A549 (cell line): Measurements from ENCODE around the gene TMEM30A.

Experiments
- CEBPB ChIP-seq, 2 experiments: fragments of >200 bp in 1 of 2; sonication (Bioruptor Twin) in 1 of 2; formaldehyde crosslinking in 1 of 2; IDR thresholded peaks; 2 replicates each; pipeline ENCODE4 v1.6.1; 2012 to 2016
- FOSL2 ChIP-seq, 2 experiments: fragments of 450-650 bp in 1 of 2; fragments of >200 bp in 1 of 2; sonication (Bioruptor Twin) in 1 of 2; formaldehyde crosslinking; IDR thresholded peaks; 2 replicates each; pipeline versions ENCODE4 v1.5.0 to v1.6.1; 2016 to 2020; ENCODE audit warnings: mild to moderate bottlenecking in 1 of 2, moderate library complexity in 1 of 2
- HDAC2 ChIP-seq: fragments of 200-600 bp; sonication (generic); IDR thresholded peaks from 2 replicates; pipeline ENCODE4 v1.6.1; 2016
- MAFK ChIP-seq: fragments of 450-650 bp; IDR thresholded peaks from 2 replicates; pipeline ENCODE4 v1.6.1; 2014; ENCODE audit not compliant: partially characterized antibody
- RAD21 ChIP-seq, 2 experiments: fragments of >200 bp in 1 of 2; sonication (Bioruptor Twin) in 1 of 2; formaldehyde crosslinking in 1 of 2; IDR thresholded peaks in 1 of 2; conservative IDR thresholded peaks in 1 of 2; 2 replicates in 1 of 2; 3 replicates in 1 of 2; pipeline ENCODE4 v1.6.1; 2012 to 2018; ENCODE audit warnings: inconsistent platforms in 1 of 2
- RCOR1 ChIP-seq: fragments of 150-350 bp; IDR thresholded peaks from 2 replicates; pipeline ENCODE4 v1.6.1; 2014; ENCODE audit warnings: antibody characterized with exemption, low read length, low read depth
- TF ChIP-seq, protein P1 (sequence below): IDR thresholded peaks from 2 replicates; pipeline ENCODE4 v1.6.1; 2012
- TF ChIP-seq, protein P2 (sequence below): IDR thresholded peaks from 2 replicates; pipeline ENCODE4 v1.6.1; 2012
- TF ChIP-seq, protein P3 (sequence below): fragments of >200 bp; sonication (Bioruptor Twin); formaldehyde crosslinking; IDR thresholded peaks from 3 replicates; pipeline ENCODE4 v1.5.1; 2016
- TF ChIP-seq, protein P4 (sequence below): fragments of 200-600 bp; sonication (generic); IDR thresholded peaks from 2 replicates; pipeline ENCODE4 v1.6.1; 2016; ENCODE audit warnings: antibody characterized with exemption, mild to moderate bottlenecking, moderate library complexity

DNA sequence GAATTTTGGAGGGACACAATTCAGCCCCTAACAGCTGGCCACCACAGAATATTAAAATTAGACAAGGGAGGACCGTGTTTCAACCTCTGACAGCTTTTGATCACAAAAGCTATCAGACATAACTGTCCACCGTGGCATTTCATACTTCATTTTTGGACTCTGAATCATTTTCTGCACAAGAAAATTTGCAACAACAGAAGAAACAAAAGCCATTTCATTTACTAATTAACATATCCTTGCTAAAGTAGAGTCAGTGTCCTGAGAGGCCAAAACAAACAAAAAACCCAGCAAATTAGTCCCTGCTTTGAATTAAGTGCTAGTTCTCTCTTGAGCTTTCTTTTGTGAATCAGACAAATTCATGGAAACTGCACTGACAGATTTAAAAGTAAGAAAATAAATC is 61.2 kb downstream of the TMEM30A start:
- TF ChIP-seq MAFK (no peak), FOSL2 (IDR thresholded peaks at IDR 0.05) (no peak), FOSL2 (CRISPR knock-in tag; IDR thresholded peaks at IDR 0.05) (no peak), RCOR1 (no peak), CEBPB (IDR thresholded peaks at IDR 0.05) (no peak), HDAC2 (no peak), RAD21 (conservative IDR thresholded peaks at IDR 0.05 in 1 of 2, IDR thresholded peaks at IDR 0.05 in 1 of 2) (no peak)
- TF ChIP-seq, protein P1, sequence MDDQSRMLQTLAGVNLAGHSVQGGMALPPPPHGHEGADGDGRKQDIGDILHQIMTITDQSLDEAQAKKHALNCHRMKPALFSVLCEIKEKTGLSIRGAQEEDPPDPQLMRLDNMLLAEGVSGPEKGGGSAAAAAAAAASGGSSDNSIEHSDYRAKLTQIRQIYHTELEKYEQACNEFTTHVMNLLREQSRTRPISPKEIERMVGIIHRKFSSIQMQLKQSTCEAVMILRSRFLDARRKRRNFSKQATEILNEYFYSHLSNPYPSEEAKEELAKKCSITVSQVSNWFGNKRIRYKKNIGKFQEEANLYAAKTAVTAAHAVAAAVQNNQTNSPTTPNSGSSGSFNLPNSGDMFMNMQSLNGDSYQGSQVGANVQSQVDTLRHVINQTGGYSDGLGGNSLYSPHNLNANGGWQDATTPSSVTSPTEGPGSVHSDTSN: no peak
- TF ChIP-seq, protein P2, sequence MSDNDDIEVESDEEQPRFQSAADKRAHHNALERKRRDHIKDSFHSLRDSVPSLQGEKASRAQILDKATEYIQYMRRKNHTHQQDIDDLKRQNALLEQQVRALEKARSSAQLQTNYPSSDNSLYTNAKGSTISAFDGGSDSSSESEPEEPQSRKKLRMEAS: no peak
- TF ChIP-seq, protein P3, sequence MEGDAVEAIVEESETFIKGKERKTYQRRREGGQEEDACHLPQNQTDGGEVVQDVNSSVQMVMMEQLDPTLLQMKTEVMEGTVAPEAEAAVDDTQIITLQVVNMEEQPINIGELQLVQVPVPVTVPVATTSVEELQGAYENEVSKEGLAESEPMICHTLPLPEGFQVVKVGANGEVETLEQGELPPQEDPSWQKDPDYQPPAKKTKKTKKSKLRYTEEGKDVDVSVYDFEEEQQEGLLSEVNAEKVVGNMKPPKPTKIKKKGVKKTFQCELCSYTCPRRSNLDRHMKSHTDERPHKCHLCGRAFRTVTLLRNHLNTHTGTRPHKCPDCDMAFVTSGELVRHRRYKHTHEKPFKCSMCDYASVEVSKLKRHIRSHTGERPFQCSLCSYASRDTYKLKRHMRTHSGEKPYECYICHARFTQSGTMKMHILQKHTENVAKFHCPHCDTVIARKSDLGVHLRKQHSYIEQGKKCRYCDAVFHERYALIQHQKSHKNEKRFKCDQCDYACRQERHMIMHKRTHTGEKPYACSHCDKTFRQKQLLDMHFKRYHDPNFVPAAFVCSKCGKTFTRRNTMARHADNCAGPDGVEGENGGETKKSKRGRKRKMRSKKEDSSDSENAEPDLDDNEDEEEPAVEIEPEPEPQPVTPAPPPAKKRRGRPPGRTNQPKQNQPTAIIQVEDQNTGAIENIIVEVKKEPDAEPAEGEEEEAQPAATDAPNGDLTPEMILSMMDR: no peak
- TF ChIP-seq, protein P4, sequence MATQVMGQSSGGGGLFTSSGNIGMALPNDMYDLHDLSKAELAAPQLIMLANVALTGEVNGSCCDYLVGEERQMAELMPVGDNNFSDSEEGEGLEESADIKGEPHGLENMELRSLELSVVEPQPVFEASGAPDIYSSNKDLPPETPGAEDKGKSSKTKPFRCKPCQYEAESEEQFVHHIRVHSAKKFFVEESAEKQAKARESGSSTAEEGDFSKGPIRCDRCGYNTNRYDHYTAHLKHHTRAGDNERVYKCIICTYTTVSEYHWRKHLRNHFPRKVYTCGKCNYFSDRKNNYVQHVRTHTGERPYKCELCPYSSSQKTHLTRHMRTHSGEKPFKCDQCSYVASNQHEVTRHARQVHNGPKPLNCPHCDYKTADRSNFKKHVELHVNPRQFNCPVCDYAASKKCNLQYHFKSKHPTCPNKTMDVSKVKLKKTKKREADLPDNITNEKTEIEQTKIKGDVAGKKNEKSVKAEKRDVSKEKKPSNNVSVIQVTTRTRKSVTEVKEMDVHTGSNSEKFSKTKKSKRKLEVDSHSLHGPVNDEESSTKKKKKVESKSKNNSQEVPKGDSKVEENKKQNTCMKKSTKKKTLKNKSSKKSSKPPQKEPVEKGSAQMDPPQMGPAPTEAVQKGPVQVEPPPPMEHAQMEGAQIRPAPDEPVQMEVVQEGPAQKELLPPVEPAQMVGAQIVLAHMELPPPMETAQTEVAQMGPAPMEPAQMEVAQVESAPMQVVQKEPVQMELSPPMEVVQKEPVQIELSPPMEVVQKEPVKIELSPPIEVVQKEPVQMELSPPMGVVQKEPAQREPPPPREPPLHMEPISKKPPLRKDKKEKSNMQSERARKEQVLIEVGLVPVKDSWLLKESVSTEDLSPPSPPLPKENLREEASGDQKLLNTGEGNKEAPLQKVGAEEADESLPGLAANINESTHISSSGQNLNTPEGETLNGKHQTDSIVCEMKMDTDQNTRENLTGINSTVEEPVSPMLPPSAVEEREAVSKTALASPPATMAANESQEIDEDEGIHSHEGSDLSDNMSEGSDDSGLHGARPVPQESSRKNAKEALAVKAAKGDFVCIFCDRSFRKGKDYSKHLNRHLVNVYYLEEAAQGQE: no peak
